ENCODE data around the gene ABHD16A.

DNA sequence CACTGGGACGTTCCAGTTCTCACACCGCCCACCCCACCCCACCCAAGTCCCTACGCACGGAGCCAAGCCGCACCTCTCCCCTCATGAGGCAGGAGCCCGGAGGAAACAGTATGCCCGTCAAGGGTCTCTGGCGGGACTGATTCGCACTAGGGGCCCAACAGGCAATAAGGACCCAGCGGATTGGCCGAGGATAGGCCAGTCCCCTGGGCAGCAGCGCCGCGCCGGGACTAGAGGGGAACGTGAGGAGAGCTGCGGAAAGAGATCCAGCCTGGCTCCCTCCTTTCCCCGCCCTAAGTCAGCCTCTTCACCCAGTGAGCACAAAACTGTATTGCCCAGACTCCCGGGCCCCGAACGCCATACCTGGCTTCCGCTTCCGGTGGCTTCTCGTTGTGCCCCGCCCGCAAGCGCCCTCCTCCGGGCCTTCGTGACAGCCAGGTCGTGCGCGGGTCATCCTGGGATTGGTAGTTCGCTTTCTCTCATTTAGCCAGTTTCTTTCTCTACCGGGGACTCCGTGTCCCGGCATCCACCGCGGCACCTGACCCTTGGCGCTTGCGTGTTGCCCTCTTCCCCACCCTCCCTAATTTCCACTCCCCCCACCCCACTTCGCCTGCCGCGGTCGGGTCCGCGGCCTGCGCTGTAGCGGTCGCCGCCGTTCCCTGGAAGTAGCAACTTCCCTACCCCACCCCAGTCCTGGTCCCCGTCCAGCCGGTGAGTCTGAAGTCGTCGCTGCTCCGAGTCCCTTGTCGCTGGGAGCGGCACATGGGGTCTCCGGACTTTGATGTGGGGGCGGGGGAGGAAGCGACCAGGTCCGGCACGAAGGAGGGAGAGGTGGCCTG is 37.4 kb downstream of the ABHD16A start, which contains the start of gene CSNK2B:
- TF ChIP-seq POLR2A (IDR thresholded peaks at IDR 0.05): peak; percentile 72
- TF ChIP-seq, protein P1, sequence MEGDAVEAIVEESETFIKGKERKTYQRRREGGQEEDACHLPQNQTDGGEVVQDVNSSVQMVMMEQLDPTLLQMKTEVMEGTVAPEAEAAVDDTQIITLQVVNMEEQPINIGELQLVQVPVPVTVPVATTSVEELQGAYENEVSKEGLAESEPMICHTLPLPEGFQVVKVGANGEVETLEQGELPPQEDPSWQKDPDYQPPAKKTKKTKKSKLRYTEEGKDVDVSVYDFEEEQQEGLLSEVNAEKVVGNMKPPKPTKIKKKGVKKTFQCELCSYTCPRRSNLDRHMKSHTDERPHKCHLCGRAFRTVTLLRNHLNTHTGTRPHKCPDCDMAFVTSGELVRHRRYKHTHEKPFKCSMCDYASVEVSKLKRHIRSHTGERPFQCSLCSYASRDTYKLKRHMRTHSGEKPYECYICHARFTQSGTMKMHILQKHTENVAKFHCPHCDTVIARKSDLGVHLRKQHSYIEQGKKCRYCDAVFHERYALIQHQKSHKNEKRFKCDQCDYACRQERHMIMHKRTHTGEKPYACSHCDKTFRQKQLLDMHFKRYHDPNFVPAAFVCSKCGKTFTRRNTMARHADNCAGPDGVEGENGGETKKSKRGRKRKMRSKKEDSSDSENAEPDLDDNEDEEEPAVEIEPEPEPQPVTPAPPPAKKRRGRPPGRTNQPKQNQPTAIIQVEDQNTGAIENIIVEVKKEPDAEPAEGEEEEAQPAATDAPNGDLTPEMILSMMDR (IDR thresholded peaks at IDR 0.05 in 4 of 5, conservative IDR thresholded peaks at IDR 0.05 in 1 of 5): peak in 1 of 5 experiments; percentile 19
